DLD1 (cell line): ENCODE results near the gene CCDC78.
"Not testable (repeated sequence)": the region's sequence is repeated elsewhere in the genome, so short reads cannot be mapped to it uniquely, and the experiment has no call there.

Experiments used
- in situ Hi-C: cut with HindIII; loops from 2 replicates; pipeline ENCODE4 v1.10.0; 2017; ENCODE audit warnings: low sequenced_read_pairs

CCDC78 gene

GRCh38 chr16:725041-725376, 1.2 kb downstream of the CCDC78 start:
- in situ Hi-C loops: no loop called here

DNA sequence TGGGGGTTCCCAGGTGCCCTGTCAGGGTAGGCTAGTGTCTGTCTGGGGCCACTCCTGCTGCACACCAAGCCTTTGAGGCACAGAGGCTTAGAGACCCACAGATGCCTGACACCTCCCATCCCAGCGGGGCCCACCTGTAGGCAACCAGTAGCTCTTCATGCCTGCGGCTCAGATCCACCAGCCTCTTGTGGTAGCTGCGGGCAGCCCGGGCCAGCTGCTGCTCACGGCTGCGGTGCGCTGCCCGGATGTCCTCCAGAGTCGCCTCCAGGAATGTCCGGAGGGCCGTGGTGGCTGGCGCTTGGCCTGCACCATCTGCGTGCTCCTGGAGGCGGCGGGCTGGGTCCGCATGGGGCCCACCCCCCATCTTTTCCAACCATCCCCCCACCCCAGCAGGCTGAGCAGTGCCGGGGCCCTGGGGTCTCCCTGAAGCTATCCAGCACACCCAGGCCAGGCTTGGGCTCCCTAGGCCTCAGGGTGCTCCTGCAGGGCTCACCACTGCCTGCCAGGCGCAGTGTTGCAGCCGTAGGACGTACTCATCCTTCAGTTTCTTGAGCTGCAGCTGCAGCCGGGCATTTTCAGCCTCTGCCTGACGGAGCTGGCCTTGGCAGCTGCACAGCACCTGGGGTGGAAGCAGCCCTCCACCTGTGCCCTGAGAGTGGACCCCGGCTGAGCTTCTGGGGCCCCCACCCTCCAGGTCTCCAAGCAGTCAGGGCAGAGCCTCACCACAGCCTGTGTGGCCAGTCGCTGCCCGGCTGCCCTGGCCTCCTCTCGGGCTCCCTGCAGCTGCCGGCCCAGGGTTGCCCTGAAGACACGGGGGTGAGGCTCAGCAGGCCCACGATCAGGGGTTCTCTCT, 1.8 kb downstream of the CCDC78 start:
- in situ Hi-C loops: no loop called here

DNA sequence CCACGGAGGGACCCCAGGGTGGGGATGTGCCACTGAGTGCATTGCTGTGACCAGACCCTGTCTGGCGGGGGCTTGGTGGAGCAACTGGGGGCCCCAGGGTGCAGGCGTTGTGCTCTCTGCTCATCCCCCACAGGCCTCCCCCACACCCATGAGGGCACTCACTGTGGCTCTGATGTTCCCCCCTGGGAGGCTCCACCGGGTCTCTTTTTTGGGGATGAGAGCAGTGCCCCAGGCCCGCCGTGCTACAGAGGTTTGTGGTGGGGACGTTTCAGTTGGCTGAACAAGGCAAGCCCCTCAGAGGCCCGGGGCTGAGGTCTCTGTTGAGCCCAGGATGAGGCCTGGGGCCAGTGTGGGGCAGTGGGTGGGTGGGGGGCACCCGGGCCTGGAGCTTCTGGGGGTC, 2.5 kb downstream of the CCDC78 start:
- in situ Hi-C loops: no loop called here

- in situ Hi-C loops: no loop called here
These were observed 3.2 kb downstream of the CCDC78 start for GRCh38 chr16:722835-723633.

- in situ Hi-C loops: no loop called here
These were observed 4.3 kb downstream of the CCDC78 start for GRCh38 chr16:721765-722540.

DNA sequence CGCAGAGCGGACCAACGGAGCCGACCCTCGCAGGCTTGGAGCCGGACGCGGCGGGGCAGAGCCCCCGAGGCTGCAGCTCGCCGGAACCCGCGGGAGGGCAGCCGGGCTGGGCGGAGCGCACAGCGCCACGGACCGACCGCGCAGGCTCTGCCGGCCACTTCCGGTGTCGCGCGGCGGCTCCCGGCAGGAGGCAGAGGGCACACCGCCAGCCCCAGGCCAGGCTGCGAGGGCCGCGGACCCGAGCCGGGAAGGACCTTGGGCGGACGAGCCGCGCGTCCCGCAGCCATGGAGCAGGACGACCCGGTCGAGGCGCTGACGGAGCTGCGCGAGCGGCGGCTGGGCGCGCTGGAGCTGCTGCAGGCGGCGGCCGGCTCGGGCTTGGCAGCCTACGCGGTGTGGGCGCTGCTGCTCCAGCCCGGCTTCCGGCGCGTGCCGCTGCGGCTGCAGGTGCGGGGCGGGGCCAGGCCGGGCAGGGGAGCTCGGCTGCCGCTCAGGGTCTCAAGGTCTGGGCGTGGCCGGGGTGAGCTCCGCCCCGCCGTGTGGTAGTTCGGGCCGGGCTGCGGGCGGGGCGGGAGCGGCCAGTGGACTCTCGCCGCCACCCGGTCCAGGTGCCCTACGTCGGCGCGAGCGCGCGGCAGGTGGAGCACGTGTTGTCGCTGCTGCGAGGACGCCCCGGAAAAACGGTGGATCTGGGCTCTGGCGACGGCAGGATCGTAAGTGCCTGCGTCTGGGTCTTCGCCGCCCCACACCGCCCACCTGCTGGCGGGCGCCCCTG, 5.1 kb downstream of the CCDC78 start, which contains the start of gene ANTKMT:
ANTKMT (plus strand) TSS at position 157 of the 775 bp plus-strand sequence; CDS start at position 286, 129 bp downstream.
- in situ Hi-C loops: no loop called here

- in situ Hi-C loops: no loop called here
These were observed 5.7 kb downstream of the CCDC78 start for GRCh38 chr16:720447-720989.

- in situ Hi-C loops: no loop called here
These were observed 6.3 kb downstream of the CCDC78 start for GRCh38 chr16:719815-720446.

DNA sequence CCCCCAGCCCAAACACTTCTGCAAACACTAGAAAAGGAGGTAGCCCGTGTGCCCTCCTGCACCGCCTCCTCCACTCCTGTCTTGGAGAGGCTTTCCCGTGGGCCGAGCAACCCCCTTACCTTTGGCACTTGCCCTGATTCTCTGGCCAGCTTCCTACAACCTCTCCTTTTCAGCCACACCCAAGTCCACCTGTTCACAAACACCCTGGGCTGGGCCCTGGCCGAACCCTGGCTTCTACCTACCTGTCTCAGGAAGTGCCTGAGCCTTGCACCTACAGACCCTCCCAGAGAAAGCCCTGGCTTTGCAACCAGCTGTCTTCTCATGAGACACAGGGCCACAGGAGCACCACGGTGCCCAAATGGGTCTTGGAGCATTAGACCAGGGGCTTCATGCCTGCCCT, 7.3 kb downstream of the CCDC78 start:
- in situ Hi-C loops: no loop called here

- in situ Hi-C loops: no loop called here
These were observed 7.9 kb downstream of the CCDC78 start for GRCh38 chr16:718389-718788.

DNA sequence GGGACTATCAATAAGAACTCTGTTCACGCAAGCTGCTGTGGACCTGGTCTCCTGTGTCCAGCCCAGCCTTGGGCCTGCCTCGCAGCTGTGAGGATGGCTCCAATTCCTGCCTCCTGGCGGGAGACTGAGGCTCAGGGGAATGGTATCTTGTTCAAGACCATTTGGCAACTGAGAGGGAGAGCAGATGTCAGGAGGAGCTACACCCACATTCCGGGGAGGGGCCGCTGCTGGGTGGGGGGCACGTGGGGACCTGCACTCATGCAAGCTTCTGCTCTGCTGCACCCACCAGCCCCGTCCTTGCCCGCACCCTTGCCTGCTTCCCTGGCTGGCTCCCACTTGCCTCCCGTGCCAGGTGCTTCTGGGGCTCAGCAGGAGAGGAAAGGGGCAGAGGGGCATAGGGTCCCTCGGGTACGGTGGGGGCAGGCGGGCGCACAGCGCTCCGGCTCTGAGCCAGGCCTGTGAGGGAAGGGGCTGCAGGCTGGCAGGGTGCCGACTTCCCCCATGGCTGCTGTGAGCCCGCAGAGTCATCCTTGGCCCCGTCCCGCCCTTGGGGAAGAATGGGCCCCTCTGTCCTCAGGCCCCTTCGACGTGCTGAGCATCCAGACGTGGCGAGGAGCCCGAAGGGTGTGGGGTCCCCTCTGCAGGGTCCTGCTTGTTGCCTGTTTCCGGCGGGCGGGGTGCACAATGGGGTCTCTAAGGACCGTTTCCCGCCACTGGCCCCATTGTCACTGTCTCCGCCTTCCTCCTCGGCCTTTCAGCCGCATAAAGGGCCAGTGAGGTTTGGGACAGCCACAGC, 8.6 kb downstream of the CCDC78 start:
- in situ Hi-C loops: no loop called here

- in situ Hi-C loops: no loop called here
These were observed 9.4 kb downstream of the CCDC78 start for GRCh38 chr16:716768-717325.

GRCh38 chr16:716200-716568, 10.1 kb downstream of the CCDC78 start:
- in situ Hi-C loops: no loop called here

DNA sequence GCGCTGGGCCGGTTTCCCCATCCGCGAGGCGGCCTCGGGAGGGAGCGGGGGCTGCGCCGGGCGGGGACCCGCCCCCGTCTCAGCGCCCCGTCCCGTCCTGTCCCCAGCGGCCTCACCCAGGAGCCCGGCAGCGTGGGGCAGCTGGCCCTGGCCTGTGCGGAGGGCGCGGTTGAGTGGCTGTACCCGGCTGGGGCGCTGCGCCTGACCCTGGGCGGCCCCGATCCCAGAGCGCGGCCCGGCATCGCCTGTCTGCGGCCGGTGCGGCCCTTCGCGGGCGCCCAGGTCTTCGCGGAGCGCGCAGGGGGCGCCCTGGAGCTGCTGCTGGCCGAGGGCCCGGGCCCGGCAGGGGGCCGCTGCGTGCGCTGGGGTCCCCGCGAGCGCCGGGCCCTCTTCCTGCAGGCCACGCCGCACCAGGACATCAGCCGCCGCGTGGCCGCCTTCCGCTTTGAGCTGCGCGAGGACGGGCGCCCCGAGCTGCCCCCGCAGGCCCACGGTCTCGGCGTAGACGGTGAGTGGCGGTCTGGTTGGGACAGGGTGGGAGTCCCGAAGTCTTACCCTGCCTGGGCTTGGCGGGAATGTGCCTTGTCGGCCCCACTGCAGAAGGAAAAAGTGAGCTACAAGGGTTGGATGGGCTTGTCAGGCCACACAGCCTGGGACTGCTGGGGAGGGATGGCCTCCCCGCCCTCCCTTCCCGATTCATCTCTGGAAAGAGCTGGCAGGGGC, 10.6 kb downstream of the CCDC78 start:
- in situ Hi-C loops: no loop called here

GRCh38 chr16:714558-715476, 11.4 kb downstream of the CCDC78 start, which contains the start of gene METRN:
Gene METRN (plus strand): TSS chr16:715118. CDS start chr16:715290, 172 bp downstream.
- in situ Hi-C loops: no loop called here

GRCh38 chr16:714079-714478, 12.2 kb downstream of the CCDC78 start:
- in situ Hi-C loops: no loop called here

DNA sequence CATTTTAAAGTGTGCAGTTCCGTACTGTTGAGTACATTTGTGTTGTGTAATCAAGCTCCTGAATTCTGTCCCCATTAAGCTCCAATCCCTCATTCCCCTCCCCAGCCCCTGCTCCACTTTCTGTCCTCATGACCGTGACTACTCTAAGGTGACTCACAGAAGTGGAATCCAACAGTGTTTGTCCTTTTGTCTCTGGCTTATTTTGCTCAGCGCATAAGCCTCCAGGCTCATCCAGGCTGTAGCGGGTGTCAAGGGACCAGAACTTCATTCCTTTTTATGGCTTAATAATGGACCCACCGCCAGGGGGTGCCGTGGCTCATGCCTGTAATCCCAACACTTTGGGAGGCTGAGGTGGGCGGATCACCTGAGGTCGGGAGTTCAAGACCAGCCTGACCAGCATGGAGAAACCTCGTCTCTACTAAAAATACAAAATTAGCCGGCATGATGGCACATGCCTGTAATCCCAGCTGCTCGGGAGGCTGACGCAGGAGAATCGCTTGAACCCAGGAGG, 13.4 kb downstream of the CCDC78 start:
- in situ Hi-C loops: not testable (repeated sequence)
